T-helper 9 cell (primary cell): ENCODE measurements around the gene ADGB.
"Not testable (repeated sequence)": the region's sequence is repeated elsewhere in the genome, so short reads cannot be mapped to it uniquely, and the experiment has no call there.

Experiments
- DNase-seq: peaks from one replicate; pipeline ENCODE4 v3.0.0-alpha.2; 2020

The ADGB gene

DNA sequence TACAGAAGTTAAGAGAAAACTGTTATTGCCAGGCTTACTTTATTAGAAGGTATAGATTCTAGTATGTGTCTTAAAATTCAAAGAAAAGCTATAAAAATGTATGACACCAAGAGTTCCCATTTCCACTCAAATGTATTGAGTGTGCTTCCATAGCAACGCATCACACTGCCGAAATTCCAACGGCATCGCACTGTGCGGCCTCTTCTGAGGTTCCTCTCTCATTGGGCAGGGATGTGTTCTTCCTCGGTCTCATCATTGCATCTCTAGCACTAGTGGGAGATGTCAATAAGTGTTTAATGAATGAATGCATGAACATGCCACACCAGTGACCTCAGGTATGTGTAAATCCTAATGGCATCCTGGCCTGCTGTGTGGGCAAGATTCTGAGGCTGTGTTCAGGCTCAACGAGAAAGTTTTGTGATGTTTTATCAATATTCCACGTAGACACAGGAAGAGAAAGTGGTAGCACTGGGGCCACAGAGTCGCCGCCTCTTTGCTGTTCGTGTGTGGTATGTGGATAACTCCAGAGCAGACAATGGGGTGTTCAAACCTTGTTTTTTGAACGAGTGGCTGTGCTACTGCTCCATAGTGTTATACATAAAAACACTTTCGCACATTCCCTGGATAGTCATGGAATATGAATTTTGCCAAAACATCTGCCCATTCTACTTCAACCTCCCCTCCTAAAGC is 171.6 kb downstream of the ADGB start:
- no peak for DNase-seq

DNA sequence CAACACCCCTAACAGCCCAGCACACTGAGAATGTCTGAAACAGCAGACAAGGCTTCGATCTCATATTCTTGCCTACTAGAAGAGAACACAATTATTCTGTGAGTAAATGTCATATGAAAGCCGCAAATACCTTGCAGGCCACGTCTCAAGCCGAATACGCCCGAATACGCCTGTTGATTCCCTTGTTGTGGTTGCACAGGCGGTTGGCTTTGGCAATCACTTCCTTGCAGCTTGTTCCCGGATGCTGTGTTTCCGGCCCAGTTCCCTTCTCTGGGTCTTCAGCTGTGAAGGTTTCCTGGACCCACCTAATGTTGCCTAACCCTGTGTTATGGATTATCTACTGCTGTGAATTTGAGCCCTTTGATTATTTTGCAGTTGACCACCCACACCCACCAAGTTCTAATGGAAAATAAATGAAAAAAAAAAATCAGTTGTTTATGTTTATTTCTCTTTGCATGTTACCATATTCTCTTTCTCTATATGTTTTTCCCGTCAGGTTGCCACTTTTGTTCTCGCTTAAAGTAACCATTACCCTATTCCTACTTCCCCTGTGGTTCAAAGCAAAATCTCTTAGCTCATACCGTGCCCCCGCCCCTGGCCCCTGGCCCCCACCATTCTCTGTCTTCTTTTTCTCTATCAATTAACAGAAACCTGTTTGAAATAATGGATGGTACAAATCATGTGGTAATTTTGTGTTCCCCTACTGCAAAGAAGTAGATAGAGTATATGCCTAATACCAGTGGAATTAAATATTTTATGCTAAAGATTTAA is 172.4 kb downstream of the ADGB start:
- peak; percentile 29 for DNase-seq

DNA sequence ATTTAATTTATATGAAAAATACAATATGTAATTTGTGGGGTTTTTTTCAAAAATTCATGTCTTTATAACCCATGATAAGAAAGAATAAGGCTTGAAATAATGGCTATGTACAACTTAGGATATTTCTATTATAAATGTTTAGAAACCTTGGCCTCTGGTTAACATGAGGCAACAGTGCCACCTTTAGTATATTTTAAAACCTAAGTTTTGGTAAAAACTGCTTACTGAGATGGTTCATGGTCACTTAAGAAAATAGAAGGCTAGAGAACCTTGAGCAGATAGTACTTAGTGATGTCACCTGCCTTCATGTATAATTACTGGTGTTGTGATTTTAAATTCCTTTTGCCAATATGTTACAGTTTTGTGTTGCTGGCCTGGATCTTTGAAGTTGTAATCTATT is 176.4 kb downstream of the ADGB start:
- DNase-seq, result no peak

DNA sequence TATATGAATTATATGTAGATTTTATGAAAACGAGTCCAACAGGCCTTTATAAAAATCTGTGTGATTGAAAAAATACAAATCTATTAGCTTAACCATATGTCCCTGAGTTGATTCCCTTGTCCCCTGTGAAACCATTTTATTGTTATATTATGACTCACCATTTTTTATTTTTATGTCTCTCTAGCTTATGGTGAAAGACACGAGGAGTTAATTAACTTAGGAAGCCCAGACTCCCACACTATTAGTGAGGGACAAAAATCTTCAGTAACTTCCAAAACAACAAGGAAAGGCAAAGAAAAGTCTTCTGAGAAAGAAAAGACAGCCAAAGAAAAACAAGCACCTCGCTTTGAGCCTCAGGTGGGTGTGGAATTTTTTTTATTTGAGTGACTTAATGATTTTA is 183.1 kb downstream of the ADGB start:
- DNase-seq, result no peak

DNA sequence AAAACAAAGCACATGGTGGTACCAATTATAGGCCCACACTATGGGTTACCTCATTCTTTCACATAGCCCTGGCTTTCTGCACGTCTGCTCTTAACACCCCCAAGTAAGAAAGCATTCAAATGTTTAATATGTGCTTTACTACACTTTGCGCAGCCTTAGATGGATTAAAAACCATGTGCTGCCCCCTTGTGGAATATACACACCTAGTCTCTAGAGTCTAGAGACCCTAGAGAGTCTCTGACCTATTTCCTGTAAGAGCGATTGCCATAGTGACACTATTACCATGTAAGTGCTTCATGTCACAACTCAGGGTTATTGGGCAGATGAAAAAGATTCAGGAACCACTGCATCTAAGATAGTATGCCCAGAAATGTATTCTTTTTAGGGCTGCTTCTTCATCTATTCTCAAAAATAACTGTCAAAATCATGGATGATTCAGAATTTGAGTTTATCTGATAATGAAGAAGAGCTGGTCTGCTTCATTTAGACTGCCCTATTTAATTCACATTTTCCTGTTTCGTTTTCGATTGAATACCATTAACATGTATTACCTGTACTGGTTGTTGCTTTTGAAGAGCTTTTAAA is 186.3 kb downstream of the ADGB start:
- DNase-seq, result no peak

DNA sequence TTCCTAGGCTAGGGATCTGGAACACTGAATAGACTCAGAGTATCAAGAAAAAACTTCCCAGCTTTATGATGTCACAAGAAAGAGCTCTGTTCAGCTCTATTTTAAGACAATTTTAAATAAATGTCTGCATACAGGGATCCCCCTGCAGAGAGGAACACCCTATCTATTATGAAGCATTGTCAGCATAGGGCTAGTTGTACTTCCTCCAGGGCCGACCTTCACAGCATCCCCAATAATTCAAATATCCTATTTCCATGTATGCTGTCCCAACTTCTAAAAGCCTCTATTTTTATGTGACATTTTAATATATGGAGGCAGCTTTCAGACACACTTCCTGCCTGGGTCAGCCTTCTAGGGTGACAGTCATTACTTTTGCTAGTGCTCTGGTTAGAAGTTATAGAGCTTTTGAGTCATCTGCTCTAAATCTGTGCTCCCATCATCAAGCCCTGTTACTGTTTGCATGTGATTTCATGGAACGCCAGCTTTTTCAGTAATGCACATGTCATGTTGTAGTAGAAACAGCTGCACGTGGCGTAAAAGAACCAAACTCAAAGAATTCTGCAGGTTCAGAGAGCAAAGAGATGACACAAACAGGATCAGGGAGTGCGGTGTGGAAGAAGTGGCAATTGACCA is 189.2 kb downstream of the ADGB start:
- DNase-seq, result no peak

DNA sequence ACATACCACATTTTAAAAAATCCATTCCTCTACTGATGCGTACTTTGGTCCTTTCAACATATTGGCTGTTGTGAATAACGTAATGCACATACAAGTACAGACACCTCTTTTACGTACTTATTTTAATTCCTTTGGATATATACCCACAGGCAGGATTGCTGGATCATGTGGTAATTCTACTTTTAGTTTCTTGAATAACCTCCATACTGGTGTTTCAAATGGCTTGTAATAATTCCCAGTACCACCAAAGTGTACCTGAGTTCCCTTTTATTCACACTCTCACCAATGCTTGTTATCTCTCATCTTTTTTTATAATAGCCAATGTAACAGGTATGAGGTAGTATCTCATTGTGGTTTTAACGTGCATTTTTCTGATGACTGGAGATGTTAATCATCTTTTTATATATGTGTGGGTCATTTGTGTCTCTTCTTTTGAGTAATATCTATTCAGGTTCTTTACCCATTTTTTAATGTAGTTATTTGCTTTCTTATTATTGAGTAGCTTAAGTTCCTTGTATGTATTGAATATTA is 191.9 kb downstream of the ADGB start:
- DNase-seq, result no peak

DNA sequence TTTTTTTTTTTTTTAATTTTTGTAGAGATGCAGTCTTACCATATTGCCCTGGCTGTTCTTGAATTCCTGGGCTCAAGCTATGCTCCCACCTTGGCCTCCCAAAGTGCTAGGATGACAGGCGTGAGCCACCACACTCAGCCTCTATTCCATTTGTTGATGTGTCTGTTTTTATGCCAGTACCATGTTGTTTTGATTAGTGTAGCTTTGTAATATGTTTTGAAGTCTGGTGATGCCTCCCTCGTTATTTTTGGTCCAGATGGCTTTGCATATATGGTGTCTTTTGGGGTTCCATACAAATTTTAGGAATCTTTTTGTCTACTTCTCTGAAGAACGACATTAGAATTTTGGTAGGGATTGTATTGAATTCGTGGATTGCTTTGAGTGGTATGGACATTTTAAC is 193.2 kb downstream of the ADGB start:
- no peak for DNase-seq

DNA sequence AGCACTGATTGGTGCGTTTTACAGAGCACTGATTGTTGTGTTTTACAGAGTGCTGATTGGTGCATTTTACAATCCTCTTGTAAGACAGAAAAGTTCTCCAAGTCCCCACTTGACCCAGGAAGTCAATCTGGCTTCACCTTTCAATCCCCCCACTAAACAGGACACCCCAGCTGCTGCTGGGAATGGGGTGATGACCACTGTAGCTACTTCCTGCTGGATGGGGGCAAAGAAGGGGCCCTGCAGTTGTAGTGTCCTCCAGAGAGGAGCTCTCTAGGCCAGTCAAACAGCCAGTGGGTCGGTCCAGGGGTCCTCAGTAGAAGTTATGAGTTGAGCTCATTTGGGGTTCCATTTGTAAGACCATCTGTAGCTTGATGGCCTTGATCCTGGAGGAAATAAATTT is 194.4 kb downstream of the ADGB start:
- not testable (repeated sequence) for DNase-seq

DNA sequence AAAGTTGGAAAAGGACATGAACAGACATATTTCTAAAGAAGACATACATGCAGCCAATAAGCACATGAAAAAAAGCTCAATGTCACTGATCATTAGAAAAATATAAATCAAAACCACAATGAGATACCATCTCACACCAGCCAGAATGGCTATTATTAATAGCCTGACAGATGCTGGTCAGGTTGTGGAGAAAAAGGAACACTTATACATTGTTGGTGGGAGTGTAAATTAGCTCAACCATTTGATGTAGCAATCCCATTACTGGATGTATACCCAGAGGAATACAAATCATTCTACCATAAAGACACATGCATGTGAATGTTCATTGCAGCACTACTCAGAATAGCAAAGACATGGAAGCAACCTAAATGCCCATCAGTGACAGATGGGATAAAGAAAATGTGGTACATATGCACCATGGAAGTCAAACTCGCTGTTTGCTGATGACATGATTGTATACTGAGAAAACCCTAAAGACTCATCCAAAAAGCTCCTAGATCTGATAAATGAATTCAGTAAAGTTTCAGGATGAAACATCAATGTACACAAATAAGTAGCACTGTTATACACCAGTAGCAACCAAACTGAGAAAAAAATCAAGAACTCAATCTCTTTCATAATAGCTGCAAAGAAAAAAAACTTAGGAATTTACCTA is 196.8 kb downstream of the ADGB start:
- no peak for DNase-seq

DNA sequence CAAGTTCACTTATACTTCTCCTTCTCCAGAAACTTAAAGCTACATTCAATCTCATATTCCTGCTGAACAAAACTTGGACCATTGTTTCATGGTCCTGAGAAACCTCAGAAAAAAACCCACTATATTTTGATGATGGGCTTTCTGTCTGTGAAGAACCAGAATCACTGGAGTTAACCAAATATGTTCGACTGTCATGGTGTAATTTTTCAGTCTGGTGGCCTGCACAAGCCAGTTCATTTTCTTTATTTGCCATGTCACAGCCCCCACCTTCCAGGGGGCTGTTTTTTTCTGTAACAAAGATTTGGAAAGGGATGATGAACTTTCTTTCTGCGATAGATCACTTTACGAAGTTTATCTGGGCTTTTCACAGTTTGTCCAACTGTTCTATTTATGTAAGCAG is 204.4 kb downstream of the ADGB start:
- DNase-seq, result not testable (repeated sequence)

DNA sequence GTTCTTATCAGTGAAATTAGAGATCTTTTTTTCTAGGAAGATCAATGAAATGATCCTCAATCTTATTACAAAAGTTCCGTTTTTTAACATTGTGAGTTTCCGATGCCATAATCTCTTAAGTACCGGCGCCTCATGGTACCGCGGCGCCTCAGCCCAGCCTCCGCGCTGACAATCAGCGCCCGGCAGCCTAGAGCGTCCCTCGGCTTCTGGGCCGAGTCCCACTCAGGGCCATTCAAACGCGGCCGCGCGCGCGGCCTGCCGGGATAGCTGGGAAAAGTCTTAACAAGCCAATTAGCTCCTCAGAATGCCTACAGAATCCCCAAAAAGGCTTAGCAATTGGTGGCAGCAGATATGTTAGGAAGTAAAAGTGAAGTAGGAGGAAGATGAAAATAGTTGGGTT is 204.8 kb downstream of the ADGB start:
- no peak for DNase-seq

DNA sequence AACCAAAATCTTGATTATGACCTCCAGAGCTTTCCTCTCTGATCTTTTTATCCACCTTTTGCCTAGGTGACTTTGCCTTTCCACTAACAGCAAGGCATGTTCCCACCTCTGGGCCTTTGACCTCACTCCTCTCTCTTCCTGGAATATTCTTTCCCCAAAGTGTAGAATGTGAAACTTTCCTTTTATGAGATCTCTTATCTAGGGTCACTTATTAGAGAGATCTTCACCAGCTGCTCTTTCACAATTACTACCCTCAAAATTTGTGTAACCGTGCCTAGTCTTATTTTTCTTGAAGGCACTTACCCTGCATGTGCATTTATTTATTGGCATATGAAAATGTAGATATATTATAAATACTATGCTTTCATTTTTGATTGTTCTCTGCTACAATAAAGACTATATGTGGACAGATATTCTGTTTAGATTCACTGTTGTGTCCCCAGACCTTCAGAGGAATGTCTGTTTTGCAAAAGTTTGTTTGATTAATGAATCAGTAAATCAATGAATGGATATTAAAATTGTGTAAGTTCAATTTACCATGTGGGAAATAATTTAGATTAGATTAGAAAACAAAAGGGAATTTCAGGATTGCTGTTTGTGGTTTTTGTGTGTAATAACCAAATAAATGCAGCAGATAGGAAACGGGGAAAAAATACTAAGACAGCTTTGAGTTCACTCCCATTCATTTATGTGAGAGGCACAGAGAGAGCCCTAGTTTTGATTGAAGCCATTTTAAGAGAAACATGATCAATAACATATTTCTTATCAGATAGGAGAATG is 207.0 kb downstream of the ADGB start:
- DNase-seq, result no peak

DNA sequence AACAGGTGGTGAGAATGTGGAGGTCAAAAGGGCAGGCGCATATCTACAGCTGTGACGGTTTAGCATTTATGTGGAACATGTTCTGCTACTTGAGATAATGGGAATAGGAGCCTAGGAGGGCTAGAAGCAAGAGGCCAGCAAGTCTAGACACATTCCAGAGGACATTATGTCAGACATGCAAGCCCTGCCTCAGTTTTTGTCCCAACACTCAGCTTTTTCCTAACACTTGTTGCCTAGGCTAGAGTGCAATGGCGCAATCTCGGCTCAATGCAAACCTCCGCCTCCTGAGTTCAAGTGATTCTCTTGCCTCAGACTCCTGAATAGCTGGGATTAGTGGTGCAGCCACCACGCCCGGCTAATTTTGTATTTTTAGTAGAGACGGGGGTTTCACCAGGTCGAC is 210.2 kb downstream of the ADGB start:
- DNase-seq, result not testable (repeated sequence)

DNA sequence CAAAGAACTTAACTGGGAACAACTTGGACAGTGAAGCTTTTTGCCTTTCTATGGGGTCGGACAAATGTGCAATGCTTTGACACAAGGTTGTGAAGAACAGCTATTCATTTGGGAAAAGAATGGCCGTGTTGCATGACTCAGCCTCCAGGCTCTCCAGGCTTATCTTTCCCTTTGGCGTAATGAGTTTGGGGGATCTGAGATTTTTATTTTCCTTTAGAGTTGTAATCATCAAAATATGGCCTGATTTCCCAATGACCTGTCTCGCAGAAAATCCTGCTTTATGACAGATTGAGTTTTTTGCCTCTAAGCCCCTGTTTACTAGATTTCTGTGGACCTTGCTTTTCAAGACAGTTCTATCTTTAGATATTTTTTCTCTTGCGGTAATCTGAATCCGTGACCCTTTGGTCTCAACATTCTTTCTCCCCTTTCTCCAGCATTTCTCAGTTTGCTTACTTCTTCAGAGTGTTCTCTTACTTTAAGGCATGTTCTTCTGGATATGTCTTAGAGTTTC is 214.1 kb downstream of the ADGB start:
- DNase-seq, result not testable (repeated sequence)

DNA sequence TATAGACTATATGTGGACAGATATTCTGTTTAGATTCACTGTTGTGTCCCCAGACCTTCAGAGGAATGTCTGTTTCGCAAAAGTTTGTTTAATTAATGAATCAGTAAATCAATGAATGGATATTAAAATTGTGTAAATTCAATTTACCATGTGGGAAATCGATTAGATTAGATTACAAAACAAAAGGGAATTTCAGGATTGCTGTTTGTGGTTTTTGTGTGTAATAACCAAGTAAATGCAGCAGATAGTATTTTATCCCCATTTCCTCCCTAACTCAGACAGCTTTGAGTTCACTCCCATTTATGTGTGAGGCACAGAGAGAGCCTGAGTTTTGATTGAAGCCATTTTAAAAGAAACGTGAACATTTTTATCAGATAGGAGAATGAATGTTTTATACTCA is 214.8 kb downstream of the ADGB start:
- DNase-seq, result no peak

DNA sequence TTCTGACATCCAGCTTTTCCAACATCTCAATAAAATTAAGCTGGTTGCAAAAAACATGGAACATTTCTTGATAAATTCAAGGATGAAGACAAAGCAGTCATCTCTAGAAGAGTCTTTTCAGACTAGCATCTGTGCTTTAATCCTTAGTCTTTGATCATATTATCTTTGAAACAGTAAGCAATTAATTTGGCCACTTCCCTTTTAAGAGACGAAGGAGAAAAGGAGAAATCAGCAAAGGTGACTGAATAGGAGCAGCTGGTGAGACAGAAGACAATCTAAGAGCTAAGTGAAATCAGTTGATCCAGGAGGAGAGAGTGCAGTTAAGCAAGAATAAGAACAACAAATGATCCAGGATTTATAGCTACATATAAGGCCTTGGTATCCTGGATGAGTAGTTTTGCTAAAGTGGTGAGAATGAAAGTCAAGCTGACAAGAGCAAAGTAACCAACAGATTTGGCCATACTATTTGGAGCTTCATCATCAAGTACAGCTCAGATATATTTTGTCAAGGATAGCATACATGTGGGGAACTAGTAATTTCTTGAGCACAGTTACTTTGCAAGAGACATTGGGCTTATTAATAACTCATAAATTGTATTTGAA is 215.5 kb downstream of the ADGB start:
- no peak for DNase-seq

DNA sequence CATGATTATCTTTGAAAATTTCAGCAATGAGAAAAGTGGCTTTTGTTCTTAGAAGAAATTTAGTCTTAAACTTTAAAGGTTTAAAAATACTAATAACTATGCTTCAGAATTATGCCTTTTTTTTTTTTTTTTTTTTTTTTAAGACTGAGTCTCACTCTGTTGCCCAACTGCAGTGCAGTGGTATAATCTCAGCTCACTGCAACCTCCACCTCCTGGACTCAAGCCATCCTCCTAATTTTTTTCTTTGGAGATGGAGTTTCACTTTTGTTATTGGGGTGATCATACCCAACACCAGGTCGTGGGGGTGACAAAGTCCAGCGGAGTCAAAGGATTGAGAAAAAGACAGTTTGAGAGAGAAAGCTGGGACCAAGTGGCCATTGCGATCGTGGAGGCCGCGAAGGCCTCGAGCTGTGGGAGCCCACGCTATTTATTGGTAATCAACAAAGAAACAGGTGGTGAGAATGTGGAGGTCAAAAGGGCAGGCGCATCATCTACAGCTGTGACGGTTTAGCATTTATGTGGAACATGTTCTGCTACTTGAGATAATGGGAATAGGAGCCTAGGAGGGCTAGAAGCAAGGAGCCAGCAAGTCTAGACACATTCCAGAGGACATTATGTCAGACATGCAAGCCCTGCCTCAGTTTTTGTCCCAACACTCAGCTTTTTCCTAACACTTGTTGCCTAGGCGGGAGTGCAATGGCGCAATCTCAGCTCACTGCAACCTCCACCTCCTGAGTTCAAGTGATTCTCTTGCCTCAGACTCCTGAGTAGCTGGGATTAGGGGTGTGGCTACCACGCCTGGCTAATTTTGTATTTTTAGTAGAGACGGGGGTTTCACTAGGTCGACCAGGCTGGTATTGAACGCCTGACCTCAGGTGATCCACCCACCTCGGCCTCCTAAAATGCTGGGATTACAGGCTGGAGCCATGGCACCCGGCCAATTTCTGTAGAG is 217.0 kb downstream of the ADGB start:
- not testable (repeated sequence) for DNase-seq

DNA sequence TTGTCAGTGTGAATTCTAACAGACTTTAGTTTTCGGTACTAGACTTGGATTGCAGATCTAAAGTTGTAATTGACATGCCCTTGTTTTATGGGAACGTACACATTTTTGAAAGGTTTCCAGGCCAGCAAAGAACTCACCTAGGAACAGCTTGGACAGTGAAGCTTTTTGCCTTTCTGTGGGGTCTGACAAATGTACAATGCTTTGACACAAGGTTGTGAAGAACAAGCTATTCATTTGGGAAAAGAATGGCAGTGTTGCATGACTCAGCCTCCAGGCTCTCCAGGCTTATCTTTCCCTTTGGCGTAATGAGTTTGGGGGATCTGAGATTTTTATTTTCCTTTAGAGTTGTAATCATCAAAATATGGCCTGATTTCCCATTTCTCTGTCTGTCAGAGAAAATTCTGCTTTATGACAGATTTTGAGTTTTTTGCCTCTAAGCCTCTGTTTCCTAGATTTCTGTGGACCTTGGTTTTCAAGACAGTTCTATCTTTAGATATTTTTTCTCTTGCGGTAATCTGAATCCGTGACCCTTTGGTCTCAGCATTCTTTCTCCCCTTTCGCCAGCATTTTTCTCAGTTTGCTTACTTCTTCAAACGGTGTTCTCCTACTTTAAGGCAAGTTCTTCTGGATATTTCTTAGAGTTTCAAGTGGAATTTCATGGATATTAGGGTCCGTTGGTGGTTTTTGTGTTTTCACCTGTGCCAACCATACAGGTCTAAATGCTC is 221.0 kb downstream of the ADGB start:
- no peak for DNase-seq
